Activated CD4-positive, alpha-beta T cell treated with anti-CD3 and anti-CD28 coated beads, Interleukin-2, amount 10 ng/mL, durations not matched to agents 7 days and 5 days (primary cell): Measurements from ENCODE around the gene JPH3. TPM values are rescaled to one million over a fixed set of nuclear protein-coding genes. Genes with fewer than 3 reads are reported as not detected.

Experiments
- CTCF ChIA-PET: fragments of 350-600 bp; sonication (Branson Sonifier 250); formaldehyde crosslinking; loops from one replicate; lab custom pipeline; 2021; ENCODE audit warnings: antibody characterized with exemption; lab: Charles Lee
- POLR2A ChIA-PET: fragments of 350-600 bp; sonication (Branson Sonifier 250); formaldehyde crosslinking; loops from one replicate; lab custom pipeline; 2021; ENCODE audit warnings: antibody characterized with exemption; lab: Charles Lee
- DNase-seq: peaks from one replicate; pipeline ENCODE4 v3.0.0-alpha.2; 2020
- H3K27ac Mint-ChIP-seq: one replicate; pipeline ENCODE4 v1.8.0; 2021; ENCODE audit warnings: mild to moderate bottlenecking, moderate library complexity, mixed read lengths
- H3K27me3 Mint-ChIP-seq: one replicate; pipeline ENCODE4 v1.8.0; 2021; ENCODE audit warnings: mixed read lengths
- H3K36me3 Mint-ChIP-seq: one replicate; pipeline ENCODE4 v1.8.0; 2021; ENCODE audit warnings: low read depth, mixed read lengths
- H3K4me1 Mint-ChIP-seq: one replicate; pipeline ENCODE4 v1.8.0; 2021; ENCODE audit warnings: mixed read lengths
- H3K4me3 Mint-ChIP-seq: one replicate; pipeline ENCODE4 v1.8.0; 2021; ENCODE audit warnings: mild to moderate bottlenecking, moderate library complexity, mixed read lengths
- H3K9me3 Mint-ChIP-seq: one replicate; pipeline ENCODE4 v1.8.0; 2021; ENCODE audit warnings: mixed read lengths
- total RNA-seq, 2 experiments: library from RNA; stranded (reverse); gene quantifications; one replicate each; pipeline ENCODE4 v1.2.3, GENCODE V29; 2021

The JPH3 gene
- total RNA-seq, 2 experiments from 2014 or later: not detected

GRCh38 chr16:87695534-87695933 lies 93.2 kb downstream of the JPH3 start:
- POLR2A ChIA-PET: no interaction called here
- H3K4me1 Mint-ChIP-seq: peaks cover 21% of the 10 kb centered on the region
- no peak overlapping the region for H3K27ac Mint-ChIP-seq
- peaks cover 6% of the 10 kb centered on the region for H3K36me3 Mint-ChIP-seq
- H3K4me3 Mint-ChIP-seq: no peak overlapping the region
- no peaks in the 10 kb centered on the region for H3K9me3 Mint-ChIP-seq
- CTCF ChIA-PET: no interaction called here
- H3K27me3 Mint-ChIP-seq: no peaks in the 10 kb centered on the region
- no peak for DNase-seq

- H3K9me3 Mint-ChIP-seq: no peaks in the 10 kb centered on the region
- DNase-seq: no peak
- no peak overlapping the region for H3K4me3 Mint-ChIP-seq
- peaks cover 10% of the 10 kb centered on the region for H3K36me3 Mint-ChIP-seq
- H3K27ac Mint-ChIP-seq: no peak overlapping the region
- H3K4me1 Mint-ChIP-seq: peaks cover 32% of the 10 kb centered on the region
- no peaks in the 10 kb centered on the region for H3K27me3 Mint-ChIP-seq
- ChIA-PET CTCF (no interaction called here), POLR2A (interaction anchor here (0.7 kb wide), 1 partner anchor 261 kb away, joined by 3 read pairs; no protein-coding TSS in a partner anchor)
These were observed 94.4 kb downstream of the JPH3 start for GRCh38 chr16:87696726-87697125.

GRCh38 chr16:87697256-87697655 lies 94.9 kb downstream of the JPH3 start:
- ChIA-PET CTCF (no interaction called here), POLR2A (interaction anchor here (0.7 kb wide), 1 partner anchor 261 kb away, joined by 3 read pairs; no protein-coding TSS in a partner anchor)
- Mint-ChIP-seq H3K4me3 (no peak overlapping the region), H3K36me3 (peaks cover 14% of the 10 kb centered on the region), H3K9me3 (no peaks in the 10 kb centered on the region), H3K27me3 (no peaks in the 10 kb centered on the region), H3K27ac (peak overlapping the region; percentile 41), H3K4me1 (peaks cover 36% of the 10 kb centered on the region)
- no peak for DNase-seq

GRCh38 chr16:87697792-87698191 lies 95.5 kb downstream of the JPH3 start:
- peak overlapping the region; percentile 81 for H3K27ac Mint-ChIP-seq
- DNase-seq: no peak
- no peaks in the 10 kb centered on the region for H3K9me3 Mint-ChIP-seq
- H3K27me3 Mint-ChIP-seq: no peaks in the 10 kb centered on the region
- no peak overlapping the region for H3K4me3 Mint-ChIP-seq
- POLR2A ChIA-PET: no interaction called here
- CTCF ChIA-PET: no interaction called here
- H3K36me3 Mint-ChIP-seq: peaks cover 19% of the 10 kb centered on the region
- H3K4me1 Mint-ChIP-seq: peaks cover 42% of the 10 kb centered on the region

GRCh38 chr16:87698241-87698640 lies 95.9 kb downstream of the JPH3 start:
- ChIA-PET CTCF (interaction anchor here (0.6 kb wide), 1 partner anchor 386 kb away, joined by 3 read pairs; no protein-coding TSS in a partner anchor), POLR2A (no interaction called here)
- no peaks in the 10 kb centered on the region for H3K9me3 Mint-ChIP-seq
- DNase-seq: no peak
- peaks cover 46% of the 10 kb centered on the region for H3K4me1 Mint-ChIP-seq
- no peaks in the 10 kb centered on the region for H3K27me3 Mint-ChIP-seq
- H3K27ac Mint-ChIP-seq: peak overlapping the region; percentile 81
- peaks cover 24% of the 10 kb centered on the region for H3K36me3 Mint-ChIP-seq
- H3K4me3 Mint-ChIP-seq: no peak overlapping the region

- H3K4me3 Mint-ChIP-seq: no peak overlapping the region
- H3K27me3 Mint-ChIP-seq: no peaks in the 10 kb centered on the region
- CTCF ChIA-PET: interaction anchor here (0.6 kb wide), 3 partner anchors 25 to 386 kb away, joined by 3 read pairs; no protein-coding TSS in a partner anchor
- H3K9me3 Mint-ChIP-seq: no peaks in the 10 kb centered on the region
- H3K36me3 Mint-ChIP-seq: peaks cover 29% of the 10 kb centered on the region
- H3K4me1 Mint-ChIP-seq: peaks cover 51% of the 10 kb centered on the region
- H3K27ac Mint-ChIP-seq: peak overlapping the region; percentile 72
- DNase-seq: no peak
- POLR2A ChIA-PET: no interaction called here
These were observed 96.4 kb downstream of the JPH3 start for GRCh38 chr16:87698676-87699199.

GRCh38 chr16:87700406-87701077 lies 98.2 kb downstream of the JPH3 start:
- Mint-ChIP-seq H3K9me3 (no peaks in the 10 kb centered on the region), H3K4me3 (no peak overlapping the region), H3K36me3 (peaks cover 32% of the 10 kb centered on the region), H3K27ac (peak overlapping the region; percentile 87), H3K27me3 (no peaks in the 10 kb centered on the region), H3K4me1 (peaks cover 57% of the 10 kb centered on the region)
- peak; percentile 53 for DNase-seq
- POLR2A ChIA-PET: no interaction called here
- CTCF ChIA-PET: interaction anchor here (2.1 kb wide), 1 partner anchor 14 kb away, joined by 6 read pairs; no protein-coding TSS in a partner anchor

- Mint-ChIP-seq H3K27ac (peak overlapping the region; percentile 87), H3K27me3 (no peaks in the 10 kb centered on the region), H3K9me3 (no peaks in the 10 kb centered on the region), H3K4me1 (peaks cover 57% of the 10 kb centered on the region), H3K4me3 (no peak overlapping the region), H3K36me3 (peaks cover 32% of the 10 kb centered on the region)
- no peak for DNase-seq
- POLR2A ChIA-PET: no interaction called here
- CTCF ChIA-PET: interaction anchor here (2.1 to 2.4 kb wide), 2 partner anchors 8 to 13 kb away, joined by 6 to 8 read pairs; no protein-coding TSS in a partner anchor
These were observed 98.8 kb downstream of the JPH3 start for GRCh38 chr16:87701078-87701460.

- peaks cover 57% of the 10 kb centered on the region for H3K4me1 Mint-ChIP-seq
- H3K27me3 Mint-ChIP-seq: no peaks in the 10 kb centered on the region
- DNase-seq: no peak
- H3K27ac Mint-ChIP-seq: peak overlapping the region; percentile 87
- peaks cover 29% of the 10 kb centered on the region for H3K36me3 Mint-ChIP-seq
- ChIA-PET CTCF (interaction anchor here (0.8 to 2.4 kb wide), 4 partner anchors 9 to 149 kb away, joined by 3 to 8 read pairs (median 4); no protein-coding TSS in a partner anchor), POLR2A (no interaction called here)
- H3K4me3 Mint-ChIP-seq: no peak overlapping the region
- no peaks in the 10 kb centered on the region for H3K9me3 Mint-ChIP-seq
These were observed 99.2 kb downstream of the JPH3 start for GRCh38 chr16:87701505-87701921.

GRCh38 chr16:87702325-87702811 lies 100.1 kb downstream of the JPH3 start:
- peaks cover 32% of the 10 kb centered on the region for H3K36me3 Mint-ChIP-seq
- peak overlapping the region; percentile 91 for H3K27ac Mint-ChIP-seq
- H3K4me3 Mint-ChIP-seq: peak overlapping the region; percentile 36
- peaks cover 57% of the 10 kb centered on the region for H3K4me1 Mint-ChIP-seq
- peak; percentile 58 for DNase-seq
- CTCF ChIA-PET: interaction anchor here (0.8 to 2.4 kb wide), 8 partner anchors 10 to 159 kb away, joined by 3 to 8 read pairs (median 3); no protein-coding TSS in a partner anchor
- no peaks in the 10 kb centered on the region for H3K9me3 Mint-ChIP-seq
- H3K27me3 Mint-ChIP-seq: no peaks in the 10 kb centered on the region
- POLR2A ChIA-PET: no interaction called here

GRCh38 chr16:87703071-87703470 lies 100.8 kb downstream of the JPH3 start:
- Mint-ChIP-seq H3K9me3 (no peaks in the 10 kb centered on the region), H3K27ac (peak overlapping the region; percentile 91), H3K4me1 (peaks cover 54% of the 10 kb centered on the region), H3K27me3 (no peaks in the 10 kb centered on the region), H3K36me3 (peaks cover 36% of the 10 kb centered on the region), H3K4me3 (peak overlapping the region; percentile 36)
- CTCF ChIA-PET: interaction anchor here (0.5 to 2.4 kb wide), 6 partner anchors 10 to 147 kb away, joined by 3 to 8 read pairs (median 3); no protein-coding TSS in a partner anchor
- DNase-seq: no peak
- POLR2A ChIA-PET: no interaction called here

GRCh38 chr16:87703835-87704375 lies 101.6 kb downstream of the JPH3 start:
- CTCF ChIA-PET: interaction anchor here (1.3 to 2.1 kb wide), 3 partner anchors 11 to 44 kb away, joined by 3 to 8 read pairs (median 3); no protein-coding TSS in a partner anchor
- Mint-ChIP-seq H3K27ac (peak overlapping the region; percentile 91), H3K4me1 (peaks cover 47% of the 10 kb centered on the region), H3K27me3 (no peaks in the 10 kb centered on the region), H3K4me3 (no peak overlapping the region), H3K36me3 (peaks cover 42% of the 10 kb centered on the region), H3K9me3 (no peaks in the 10 kb centered on the region)
- POLR2A ChIA-PET: no interaction called here
- no peak for DNase-seq
